Cerebellar nuclear complex (tissue), 1 donor: ENCODE data around the gene RHBDD1.

Experiments used
- DNase-seq, 2 experiments: peaks; one replicate each; lab custom pipeline; 2025; lab: John Stamatoyannopoulos, UW

The RHBDD1 gene

DNA sequence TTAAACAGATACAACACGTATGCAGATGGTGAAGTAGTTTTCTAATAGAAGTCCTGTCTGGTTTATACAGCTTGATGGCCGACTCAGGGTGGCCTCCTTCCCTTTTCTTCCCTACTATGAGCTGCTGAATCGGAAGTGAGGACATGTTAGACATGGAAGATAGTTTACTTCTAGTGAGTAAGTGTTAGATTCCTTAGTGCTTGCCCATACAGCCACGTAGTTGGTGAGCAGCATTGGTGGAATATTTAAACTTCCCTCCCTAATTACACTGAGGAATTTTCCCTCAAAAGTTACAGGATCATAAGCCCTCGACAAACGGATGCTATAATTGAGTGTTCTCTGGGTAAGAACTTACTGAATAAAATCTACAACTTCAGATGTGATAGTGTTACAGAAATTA, 52.1 kb downstream of the RHBDD1 start:
- DNase-seq = no peak

DNA sequence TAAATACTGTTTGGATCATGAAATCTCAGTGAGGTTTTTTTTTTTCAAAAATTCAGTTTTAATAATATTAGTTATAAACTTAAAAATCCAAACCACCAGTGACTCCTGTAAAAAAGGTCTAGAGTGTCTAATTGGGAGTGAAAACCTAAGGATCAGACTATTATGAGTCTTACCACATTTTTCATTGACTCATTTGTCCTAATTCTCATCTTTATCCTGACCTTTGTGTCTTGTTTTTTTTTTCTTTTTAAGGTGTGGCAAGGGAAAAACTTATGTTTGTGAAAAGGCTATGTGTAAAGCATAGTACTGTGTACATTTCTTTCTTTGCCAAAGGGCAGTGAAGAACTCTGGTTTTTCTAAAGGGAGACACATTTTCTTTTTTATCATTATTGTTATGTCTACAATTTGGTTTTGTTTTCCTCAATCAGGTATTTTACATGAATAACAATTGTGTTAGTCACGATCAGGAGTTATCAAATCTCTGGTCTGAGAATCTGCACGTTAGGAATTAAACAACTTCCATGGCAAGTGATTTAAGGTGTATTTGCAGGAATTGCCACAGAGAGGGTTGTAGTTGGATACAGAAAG, 52.6 kb downstream of the RHBDD1 start:
- no peak for DNase-seq

DNA sequence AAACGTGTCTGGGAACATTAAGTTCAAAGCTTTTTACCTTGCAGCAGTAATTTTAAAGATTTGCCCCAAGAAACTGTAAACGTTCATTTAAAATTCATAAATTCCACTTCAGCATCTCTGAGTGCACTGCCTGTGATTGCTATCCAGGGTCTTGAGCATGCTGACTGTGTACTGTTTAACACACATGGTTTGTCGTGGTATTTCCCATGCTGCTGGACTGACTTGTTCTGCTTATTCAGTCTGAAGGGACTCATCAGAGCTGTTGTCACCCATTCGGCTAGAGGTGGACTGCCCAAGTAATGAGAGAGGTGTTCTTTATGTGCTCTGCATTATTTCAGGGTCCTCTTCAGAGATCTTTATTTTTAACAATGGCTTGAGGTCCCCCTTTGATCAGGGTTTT, 53.1 kb downstream of the RHBDD1 start:
- no peak for DNase-seq

DNA sequence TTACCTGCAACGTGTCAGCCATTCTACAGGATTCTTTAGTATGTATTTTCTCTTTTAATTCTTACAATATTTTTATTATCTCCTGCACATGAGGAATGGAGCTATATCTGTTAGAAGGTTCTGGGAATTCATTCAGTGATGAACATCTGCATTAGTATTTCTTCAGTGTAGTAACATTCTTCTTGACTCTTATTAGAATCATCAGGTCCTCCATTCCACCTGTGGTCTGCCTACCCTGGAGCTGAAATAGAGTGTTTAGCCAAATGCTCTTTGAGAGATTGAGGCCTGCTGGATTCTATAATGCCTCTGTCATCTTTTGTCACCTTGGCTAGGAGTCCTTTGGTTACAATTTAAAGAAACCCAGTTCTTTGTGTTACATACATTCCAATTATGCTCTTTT, 54.4 kb downstream of the RHBDD1 start:
- DNase-seq = no peak

DNA sequence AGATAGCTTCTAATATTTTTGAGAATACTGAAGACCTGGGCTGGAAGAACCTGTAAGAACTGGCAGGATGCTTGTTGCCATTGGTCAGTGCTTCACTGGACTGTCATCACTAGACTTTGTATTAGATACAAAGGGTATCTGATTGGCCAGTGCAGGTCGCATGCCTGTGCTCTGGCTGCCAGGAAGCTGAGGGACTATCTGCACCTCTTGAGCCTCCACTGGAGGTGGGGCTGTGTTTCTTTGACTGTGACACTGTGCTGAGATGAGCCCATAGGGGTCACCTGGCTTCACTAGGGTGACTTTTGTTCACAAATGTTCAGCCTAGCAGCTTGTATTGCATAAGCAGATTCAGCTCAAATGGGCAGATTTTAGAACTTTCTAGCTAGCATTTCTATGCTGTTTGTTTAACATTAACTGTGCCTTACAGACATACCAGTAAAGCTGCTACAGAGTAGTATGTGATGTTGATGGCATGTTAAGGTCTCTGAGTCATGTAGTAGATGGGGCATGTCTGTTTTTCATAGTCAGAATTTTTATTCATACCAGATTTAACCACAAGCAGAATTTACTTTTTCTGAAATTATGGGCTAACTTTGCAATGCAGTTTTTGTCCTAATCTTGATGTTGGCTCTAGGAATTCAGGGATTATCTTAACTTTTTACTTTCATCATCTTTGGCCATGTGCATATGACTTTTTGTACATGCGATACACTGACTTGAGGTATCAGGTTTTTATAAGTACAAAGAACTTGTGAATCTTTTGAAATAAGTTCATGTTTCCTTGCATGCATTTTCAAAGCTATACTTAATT, 56.1 kb downstream of the RHBDD1 start:
- DNase-seq = no peak

DNA sequence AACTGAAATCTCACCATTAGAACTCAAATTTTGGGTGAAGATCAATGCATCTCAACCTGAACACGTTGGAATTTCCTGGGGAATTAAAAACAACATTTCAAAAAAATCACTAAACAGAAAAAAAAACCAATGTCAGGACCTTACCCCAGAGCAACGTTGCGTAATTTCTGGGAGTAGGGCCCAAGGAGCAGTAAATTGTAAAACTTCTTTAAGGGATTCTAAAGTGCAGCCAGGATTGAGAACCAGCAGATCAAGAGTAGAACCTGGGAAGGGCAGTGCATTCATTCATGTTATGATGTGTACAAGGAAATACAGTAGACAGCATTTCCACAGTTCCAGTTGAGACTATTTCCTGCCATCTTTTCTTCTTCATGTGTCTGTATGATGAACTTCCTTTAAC, 56.9 kb downstream of the RHBDD1 start:
- no peak for DNase-seq

DNA sequence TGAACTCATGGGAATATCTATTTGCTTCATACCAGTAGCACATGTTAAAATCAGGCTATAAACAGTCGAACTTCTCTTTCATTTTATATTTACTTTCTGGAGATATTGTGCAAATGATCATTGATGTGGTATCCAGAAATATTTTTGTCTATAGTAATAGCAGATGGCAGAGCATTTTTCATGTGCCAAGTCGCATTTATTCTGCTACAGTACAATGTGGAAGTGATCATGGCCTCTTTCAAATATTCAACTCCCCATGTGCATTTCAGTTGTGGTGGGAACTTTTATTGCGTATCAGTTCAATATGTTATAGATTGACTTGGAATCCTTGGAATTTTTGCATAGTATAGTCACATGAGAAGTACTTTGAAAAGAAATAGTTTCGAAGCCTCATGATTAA, 57.4 kb downstream of the RHBDD1 start:
- no peak for DNase-seq

DNA sequence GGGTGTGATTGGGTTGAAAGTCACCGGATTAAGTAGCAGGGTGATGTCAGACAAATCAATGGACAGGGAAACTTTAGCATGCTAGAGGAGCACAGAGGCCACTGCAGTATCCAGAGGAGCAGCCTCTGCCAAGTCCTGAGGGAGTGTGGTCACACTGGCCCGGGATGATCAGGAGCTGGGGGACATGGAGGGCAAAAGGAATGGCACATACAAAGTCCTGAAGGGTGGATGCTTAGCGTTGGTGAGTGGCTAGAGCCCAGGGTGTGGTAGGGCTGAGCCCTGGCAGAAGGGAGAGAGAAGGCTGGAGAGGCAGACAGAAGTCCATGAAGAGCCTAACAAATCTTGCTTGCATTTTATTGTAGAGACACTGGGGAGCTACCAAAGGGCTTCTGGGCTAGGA, 58.9 kb downstream of the RHBDD1 start:
- DNase-seq = no peak

DNA sequence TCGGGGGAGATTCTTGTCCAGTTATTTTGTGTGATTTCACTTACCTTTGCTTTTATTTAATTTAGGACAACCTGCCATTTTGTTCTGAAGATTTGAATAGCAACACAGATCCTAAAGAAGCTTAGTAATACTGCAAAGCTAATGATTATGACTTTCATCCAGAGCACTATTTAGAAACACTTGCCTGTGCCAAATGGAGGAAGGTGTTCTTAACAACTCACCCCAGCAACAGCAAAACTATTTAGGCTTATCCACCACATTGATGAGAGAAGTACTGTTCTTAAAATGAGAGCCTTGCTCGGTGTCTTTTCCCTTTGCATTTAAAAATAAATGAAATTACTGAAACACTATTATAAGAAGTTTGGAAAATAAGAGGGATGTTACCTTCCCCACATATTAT, 59.7 kb downstream of the RHBDD1 start:
- DNase-seq = no peak

DNA sequence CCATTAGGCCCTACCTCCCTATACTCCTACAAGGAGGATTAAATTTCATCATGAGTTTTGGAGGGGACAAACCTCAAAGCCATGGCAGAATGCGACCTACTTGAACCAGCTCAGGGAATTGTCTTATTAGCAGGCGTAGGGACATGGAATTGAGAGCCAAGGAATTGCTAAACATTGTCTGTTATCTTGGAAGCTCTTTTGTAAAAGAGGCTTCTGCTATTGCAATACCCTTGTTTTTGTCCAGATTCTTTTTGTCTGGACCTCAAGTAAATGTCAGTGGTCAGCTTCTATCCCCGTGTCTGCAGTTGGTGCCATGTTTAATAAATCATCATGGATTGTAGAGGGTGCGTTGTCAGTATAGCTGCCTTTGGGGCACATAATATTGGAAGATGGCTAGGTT, 62.3 kb downstream of the RHBDD1 start:
- DNase-seq = no peak

DNA sequence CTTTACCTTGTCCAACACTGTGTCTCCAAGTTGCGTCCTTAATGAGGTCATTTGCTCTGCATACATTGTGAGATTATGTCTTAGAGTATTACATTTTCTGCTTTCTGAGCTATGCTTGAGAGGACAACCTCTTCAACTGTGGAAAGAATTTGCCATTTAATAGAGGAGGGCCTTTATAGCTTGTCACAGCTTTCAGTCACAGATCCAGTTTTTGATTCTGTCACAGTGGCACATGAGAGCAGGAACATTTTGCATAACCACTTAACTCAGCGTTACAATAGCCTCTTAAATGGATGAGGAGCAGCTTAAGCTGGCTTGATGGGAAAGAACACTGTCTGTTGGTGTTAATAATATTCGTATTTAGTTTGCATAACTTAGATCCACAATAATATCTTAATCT, 63.0 kb downstream of the RHBDD1 start:
- no peak for DNase-seq

DNA sequence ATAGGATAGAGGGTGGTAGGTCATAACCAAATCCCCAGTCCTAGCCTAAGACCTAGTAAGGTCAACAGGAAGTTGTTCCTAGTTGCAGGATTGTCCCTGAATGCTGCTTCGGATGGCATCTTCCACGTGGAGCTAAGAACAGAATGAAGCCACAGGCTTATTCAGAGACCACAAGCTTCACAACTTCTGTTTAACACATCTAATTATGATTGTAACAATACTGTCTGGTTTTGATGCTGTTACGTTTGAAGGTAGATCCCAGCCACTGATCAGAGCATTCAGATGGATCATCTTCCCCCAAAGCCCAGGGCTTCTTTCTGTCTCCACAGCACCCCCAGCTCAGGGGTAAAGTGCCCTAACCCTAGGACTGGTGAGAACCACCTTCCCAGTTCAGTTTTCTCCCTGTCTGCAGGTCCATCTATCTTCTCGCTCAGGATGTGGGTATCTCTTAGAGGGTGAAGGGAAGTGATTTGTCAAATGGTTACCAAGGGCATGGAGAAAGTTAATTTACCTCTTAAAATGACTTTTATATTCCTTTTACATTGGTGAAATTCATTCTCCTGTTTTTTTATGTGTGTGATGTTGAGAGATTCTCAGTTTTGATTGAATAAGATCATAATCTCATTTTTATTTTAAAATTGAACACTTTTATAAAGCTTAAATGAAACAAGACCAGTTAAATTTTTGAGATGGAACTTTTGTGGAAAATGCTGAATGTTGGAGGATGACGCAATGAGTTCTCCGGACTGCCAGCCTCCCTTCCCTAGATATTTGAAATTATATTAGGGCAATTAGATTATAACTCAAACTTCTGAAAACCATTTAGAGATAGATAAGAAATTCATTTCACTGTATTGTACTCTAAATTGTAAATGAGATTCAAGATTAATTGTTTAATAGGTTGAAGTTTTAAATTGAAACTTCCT, 66.5 kb downstream of the RHBDD1 start:
- DNase-seq = no peak

DNA sequence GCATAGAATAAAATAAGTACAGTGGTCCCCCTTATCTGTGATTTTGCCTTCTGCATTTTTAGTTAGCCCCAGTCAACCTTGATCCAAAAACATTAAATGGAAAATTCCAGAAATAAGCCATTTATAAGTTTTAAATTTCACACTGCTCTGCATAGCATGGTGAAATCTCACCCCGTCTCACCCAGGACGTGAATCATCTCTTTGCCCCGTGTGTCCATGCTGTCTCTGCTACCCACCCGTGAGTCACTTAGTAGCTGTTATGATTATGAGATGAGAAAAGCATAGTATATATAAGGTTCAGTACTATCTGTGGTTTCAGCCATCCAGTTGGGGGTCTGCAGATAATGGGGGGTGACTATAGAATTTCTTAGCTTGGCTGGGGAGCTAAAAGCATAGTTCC, 67.3 kb downstream of the RHBDD1 start:
- no peak for DNase-seq

DNA sequence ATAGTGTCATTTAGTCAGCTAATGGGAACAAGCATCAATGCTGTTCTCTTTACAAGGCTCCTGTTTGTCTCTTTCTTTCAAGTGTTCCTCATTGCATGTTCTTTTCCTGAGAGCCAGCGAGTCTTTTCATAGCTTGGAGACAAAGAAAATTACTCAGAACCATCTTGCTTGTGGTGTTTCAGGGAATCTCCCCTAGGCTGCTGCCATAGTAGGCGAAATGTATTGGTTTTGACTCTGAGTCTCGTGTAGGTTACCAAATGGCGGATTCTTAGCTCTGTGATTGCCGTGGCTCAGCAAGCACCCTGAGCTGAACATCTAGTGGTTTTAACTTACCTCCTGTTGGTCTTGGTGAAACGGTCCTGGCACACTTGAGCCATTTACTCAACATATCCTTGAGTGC, 68.7 kb downstream of the RHBDD1 start:
- DNase-seq = no peak

DNA sequence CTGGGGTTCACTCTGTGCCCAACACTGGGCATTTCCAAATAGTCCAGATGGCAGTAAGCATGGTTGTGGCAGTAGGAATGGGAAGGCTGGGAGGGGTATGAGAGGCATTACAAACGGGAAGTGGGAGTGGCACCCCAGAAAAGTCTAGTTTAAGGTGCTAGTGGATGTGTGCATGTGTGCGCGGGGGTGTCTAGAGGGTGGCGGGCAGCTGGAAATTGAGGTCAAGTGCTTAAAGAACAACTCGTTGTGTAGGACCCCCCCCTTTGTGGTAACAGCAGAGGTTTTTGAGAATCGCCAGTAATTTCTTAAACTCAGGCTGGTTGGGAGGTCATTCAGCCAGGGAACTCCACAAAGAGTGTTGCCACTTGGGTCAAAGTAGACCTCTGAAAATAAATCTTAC, 69.9 kb downstream of the RHBDD1 start:
- no peak for DNase-seq

DNA sequence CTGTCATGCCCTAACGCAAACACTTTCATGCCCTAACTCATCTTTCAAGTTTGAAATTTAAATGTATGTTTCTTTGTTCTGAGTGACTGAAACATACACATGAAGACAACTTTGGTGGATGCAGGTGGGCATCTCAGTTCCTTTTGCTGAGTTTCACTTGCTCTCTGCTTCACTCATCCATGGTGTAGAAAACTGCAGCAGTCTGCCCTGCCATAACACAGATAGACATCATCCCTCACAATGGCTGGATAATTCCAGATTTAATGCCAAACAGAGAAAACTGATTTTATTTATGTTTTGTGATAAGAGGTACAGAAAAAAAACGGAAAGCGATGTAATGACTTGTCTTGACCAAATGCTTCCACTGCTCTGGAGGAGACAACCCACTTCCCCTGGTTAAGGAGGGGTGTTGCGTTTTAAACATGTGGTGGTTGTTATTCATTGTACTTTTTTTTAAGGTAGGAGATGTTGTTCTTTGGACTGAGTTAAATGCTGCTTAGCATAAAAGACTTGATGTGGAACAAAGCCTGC, 70.4 kb downstream of the RHBDD1 start:
- no peak for DNase-seq

DNA sequence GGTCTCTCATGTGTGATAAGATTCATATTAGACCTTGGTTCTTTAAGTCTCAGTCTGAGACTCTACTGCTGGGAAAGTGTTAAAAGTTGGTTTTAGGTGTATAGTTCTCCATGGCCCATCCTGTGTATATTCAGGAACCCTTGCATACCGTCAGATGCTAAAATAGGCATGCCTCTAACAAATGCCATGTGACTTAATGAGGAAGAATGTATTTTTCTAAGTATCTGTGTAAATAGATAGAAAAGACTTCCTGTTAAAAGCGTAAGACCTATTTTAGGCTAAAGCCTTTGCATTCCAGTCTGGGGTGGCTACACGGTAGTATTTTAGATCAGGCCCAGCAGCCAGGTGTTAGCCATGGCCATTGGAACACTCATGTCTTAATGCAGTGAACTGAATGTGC, 73.3 kb downstream of the RHBDD1 start:
- no peak for DNase-seq

DNA sequence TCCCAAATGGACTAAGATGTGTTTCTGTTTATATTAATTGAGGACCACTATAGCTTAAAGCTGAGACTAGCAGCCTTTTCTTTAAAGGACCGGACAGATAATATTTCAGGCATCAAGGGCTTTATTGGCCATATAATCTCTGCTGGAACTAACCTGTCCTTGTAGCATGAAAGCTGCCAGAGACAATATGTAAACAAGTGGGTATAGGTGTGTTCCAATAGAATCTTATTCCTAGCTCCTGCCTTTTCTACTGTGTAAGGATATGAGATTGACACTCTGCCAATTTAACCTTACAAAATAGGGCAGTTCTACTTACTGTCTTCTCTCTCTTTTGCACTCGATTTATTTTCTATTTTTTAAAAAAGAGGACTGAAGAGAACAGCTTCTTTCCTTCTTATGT, 74.0 kb downstream of the RHBDD1 start:
- DNase-seq = no peak

DNA sequence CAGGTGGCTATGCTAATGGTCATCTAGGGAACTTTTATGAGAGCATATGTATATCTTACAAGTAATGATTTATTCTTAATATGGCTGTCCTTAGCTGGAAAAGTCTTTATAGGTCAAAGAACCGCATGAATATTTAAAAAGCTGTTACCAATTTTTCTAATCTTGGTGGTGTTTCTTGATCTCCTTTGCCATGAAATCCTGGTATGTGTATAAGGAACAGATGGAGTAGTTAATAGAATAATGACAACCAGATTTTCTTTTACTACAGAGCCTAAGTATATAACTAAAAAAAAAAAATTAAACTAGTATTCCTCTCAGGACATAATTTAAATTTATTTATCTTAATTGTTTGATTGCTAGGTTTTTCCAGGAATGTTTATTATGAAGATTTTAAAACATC, 74.5 kb downstream of the RHBDD1 start:
- no peak for DNase-seq

DNA sequence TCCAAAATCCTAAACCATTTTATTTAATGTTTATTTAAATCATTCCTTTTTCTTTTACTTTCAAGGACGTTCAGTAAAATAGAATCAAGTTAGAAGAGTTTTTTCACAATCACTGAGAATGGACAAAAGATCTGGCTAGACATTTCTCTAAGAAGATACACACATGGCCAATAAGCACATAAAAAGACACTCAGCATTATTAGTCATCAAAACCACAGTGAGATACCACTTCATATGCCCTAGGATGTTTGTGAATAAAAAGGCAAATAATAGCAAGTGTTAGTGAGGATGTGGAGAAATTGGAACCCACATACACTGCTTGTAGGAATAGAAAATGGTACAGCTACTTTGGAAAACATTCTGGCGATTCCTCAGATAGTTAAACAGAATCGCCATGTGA, 76.1 kb downstream of the RHBDD1 start:
- DNase-seq = no peak

DNA sequence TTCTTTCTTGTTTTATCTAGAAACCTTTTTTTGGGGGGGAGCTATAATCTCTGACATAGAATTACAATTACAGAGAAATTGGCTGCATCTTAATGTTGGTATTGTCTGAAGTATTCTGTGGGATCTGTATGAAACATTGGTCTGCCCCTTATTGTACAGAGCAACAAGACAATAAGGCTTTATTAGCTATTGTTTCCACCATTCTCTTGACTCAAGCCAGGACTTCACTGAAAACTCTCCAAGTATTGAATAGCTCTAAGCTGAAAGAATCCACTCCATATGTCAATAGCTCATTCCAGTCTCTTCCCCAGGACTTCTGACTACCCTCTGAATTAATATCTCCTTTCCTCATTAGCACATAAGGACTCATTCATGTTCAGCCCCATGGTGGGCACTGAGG, 77.8 kb downstream of the RHBDD1 start:
- no peak for DNase-seq

DNA sequence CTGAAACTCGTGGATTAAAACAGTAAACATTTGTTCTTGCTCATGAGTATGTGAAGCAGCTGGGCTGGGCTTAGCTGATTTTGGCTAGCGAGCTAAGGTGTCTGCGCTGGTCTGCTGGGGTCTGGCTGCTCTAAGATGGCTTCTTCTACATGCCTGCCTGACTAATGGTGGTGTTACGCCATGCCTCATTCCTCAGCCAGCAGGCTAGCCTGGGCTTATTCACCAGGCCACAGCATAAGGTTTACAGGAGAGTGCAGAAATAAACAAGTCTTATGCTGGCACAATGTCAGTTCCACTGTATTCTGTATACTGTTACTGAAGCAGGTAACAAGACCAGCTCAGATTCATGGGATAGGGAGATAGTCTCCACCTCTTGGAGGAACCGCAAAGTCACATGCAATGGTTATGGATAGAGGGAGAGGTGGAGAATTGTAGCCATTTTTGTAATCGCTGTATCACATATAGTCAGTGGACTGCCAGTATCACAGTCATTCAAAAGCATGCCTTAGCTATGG, 80.0 kb downstream of the RHBDD1 start:
- no peak for DNase-seq
